HG03460 (cell line): Measurements from ENCODE around the gene UBASH3B.

Experiments used
- ATAC-seq: cut with Tn5 transposase; IDR thresholded peaks from one replicate; pipeline ENCODE4 v1.9.1; 2021; ENCODE audit not compliant: unreplicated experiment

Gene UBASH3B

GRCh38 chr11:122751292-122752070, 96.0 kb downstream of the UBASH3B start:
- ATAC-seq = no peak

GRCh38 chr11:122754028-122754427, 98.5 kb downstream of the UBASH3B start:
- no peak for ATAC-seq

DNA sequence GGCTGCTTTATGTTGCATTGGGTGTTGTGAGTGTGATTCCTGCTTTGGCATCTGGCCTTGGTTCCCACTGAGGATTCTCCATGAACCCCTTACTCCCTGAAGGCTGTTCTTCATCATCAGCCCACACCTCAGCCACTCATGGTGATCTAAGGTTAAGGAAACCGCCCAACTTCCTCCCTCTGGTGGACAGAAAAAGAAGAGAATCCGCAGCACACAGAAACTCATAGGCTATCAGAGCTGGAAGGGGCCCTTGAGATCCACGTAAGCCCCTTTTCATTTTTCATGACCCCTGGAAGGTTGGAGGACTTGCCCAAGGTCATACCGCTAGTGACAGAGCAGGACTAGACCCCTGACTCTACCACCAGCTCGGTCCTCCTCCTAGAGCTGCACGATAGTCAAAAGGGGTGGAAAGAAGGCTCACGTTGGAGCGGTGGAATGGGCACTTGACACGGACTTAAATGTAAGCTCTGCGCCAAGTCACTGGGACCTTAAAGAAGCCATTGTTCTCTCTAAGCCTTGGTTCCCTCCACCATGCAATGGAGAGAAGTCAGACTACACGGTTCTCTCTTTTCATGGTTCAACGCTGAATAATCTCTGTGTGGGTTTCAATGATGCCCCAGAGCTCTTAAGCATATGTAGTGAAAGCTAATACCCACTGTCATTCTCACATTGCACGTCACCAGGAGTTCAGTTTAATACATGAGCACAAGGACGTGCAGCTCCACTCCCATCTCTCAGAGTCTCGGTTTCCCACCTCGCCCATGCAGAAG, 99.2 kb downstream of the UBASH3B start:
- ATAC-seq = peak; percentile 63

DNA sequence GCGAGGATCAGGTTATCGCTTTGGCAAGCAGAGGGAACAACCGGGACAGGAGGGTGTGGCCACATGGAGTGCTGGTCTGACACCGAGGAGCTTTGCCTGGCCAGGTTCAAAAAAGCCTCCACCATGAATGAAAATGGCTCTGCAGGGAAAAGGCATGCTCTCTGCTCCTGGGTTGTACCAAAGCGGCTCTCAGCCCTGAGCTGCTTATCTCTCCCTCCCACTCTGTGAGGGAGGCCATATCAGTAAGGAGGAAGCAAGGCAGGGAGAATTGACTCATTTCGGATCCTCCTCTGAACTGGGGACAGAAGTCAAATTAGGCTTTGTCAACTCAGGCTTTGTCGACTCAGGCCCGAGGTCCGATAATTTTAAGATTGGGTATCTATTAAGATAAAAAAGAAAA, 99.9 kb downstream of the UBASH3B start:
- no peak for ATAC-seq

DNA sequence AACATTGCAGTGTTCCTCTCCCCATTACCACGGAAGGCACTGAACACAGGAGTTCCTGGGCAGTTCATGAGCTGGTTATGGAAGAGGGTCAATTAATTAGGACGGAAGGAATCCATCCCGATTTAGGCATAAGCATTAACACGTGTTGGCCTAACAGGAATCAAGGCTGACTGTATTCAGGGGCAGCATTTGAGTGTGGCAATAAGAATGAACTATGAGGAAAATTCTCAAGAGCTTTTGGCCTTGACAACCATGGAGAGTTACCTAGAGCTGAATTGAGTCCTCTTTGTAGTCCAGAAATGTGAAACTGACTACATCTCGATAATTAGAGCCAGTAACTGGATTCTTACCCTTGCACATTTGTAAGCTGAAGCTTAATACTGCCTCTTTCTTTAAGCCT, 100.4 kb downstream of the UBASH3B start:
- no peak for ATAC-seq

GRCh38 chr11:122756417-122756816, 100.9 kb downstream of the UBASH3B start:
- peak; percentile 62 for ATAC-seq

DNA sequence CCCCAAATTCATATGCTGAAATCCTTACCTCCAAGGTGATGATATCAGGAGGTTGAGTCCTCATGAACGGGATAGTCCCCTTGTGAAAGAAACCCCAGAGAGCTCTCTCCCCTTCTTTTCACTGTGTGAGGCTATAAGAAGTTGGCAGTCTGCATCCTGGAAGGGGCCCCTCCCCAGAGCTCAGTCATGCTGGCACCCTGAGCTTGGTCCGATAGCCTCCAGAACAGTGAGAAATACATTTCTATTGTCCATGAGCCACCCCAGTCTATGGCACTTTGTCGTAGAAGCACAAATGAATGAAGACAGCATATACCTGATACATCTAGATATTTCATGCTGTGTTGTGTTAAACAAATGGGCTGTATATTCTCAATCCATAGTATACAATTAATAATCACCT, 101.7 kb downstream of the UBASH3B start:
- no peak for ATAC-seq

DNA sequence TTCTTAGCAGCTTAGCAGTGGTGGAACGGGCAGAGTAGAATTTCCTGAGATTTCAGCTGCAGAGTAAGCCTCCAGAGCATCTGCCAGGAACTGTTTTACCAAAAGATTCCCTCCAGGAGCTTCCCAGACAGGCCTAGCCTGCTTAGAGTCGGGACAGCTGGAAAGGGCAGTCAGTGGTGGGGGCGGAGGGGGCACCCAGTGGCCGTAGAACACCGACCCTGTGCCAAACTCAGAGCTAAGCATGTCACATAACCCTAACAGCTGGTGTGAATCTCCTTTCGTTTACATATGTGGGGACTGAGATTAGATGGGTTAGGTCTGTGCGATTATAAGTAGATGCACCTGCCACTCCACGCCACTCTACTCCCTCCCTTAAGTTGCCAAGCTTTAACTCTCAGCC, 102.8 kb downstream of the UBASH3B start:
- no peak for ATAC-seq

DNA sequence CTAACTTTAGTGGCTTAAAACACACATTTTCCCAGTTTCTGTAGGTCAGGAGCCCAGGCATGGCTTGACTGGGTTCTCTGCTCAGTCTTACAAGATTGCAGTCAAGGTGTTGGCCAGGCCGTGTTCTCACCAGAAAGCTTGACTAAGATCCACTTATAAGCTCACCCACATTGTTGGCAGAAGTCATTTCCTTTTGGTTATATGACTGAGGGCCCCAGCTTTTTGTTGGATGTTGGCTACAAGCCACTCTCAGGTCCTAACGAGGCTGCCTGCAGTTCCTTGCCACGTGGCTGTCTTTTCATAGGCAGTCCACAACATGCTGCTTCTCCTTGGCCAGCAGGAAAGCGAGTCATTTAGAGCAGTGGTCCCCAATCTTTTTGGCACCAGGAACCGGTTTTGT, 103.5 kb downstream of the UBASH3B start:
- no peak for ATAC-seq

DNA sequence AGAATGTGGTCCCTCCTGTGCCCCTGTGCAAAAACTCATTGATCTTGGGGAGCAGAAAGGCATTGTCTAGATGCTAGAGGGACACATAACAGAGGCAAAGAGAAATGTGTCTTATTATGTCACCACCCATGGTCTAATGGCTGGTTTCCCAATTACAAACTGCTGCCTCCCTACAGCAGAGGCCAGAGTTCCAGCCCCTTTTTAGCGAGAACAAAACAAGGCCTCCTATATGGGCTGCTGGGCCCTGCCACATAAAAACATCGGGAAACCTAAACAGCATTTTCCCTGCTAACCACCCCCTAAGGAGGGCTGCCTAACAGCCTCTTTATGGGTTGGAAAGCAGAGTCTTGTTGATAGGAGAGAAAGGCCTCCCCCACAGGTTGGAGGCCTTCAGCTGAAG, 107.6 kb downstream of the UBASH3B start:
- no peak for ATAC-seq

GRCh38 chr11:122764371-122765090, 109.0 kb downstream of the UBASH3B start:
- ATAC-seq = no peak

- ATAC-seq = no peak
Measured at GRCh38 chr11:122765487-122766131, 110.1 kb downstream of the UBASH3B start.

- ATAC-seq = no peak
Measured at GRCh38 chr11:122769126-122769780, 113.7 kb downstream of the UBASH3B start.

DNA sequence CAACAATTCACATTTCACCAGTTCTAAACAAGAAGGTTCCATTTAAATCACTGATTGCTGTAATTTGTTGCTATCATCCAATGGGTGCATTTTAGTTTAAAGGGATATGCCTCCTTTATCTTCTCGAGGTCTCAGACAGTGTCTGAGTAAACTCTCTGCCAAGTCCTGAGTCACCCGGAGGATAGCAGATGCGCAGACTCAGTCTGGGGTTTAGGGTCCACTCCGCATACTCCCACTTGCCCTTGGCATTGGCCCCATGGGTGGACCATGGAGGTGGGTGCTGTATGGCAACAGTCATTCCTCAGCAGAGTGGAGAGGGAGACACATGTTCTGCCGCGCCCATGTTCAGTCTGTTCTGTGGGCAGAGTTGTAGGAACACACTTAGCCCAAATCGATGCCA, 117.4 kb downstream of the UBASH3B start:
- no peak for ATAC-seq

DNA sequence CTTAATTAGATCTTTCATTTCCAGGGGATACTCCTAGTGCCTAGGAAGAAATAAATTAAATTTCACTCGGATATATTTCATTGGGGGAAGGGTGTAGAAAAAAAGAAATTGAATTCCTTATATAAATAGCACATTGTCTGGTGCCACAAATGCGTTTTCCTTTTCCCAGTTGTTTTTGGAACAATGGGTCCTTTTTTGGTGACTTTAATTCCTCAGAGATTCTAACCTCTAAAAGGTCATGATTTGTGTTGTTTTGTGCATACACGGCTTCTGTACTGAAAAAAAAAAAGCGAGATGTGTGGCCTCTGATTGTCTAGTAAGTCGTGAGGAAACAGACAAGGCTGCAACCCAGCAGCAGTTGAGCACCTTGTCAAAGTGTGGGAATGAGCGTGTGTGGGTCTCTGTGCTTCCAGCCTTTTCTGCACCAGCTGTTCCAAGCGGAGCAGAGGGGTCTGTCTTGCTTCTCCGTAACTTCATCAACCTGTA, 118.3 kb downstream of the UBASH3B start:
- no peak for ATAC-seq

DNA sequence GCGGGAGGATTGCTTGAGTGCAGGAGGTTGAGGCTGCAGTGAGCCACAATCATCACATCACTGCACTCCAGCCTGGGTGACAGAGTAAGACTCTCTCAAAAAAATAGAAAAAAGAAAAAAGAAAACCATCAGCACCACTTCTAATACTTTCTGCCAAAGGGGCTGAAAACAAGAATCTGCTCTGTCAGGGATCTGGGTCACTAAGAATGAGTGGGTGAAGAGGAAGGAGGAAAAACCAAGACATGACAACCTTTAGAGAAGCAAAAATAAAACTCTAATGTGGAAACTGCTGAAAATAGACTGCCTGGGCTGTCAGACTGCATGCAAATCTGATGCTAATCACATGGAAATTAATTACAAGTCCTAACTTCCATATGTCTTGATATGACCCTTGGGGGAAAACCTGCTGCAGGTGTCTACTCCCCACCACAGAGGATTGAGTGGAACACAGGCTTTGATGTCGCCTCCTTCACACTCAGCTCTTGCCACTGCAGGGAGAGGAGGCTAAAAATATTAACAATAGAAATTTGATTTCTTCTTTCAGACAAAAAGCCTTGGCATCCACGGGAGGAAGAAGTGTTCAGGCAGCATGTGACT, 120.3 kb downstream of the UBASH3B start:
- no peak for ATAC-seq

GRCh38 chr11:122776546-122776945, 121.0 kb downstream of the UBASH3B start:
- no peak for ATAC-seq

- no peak for ATAC-seq
Measured at GRCh38 chr11:122777343-122777742, 121.8 kb downstream of the UBASH3B start.

DNA sequence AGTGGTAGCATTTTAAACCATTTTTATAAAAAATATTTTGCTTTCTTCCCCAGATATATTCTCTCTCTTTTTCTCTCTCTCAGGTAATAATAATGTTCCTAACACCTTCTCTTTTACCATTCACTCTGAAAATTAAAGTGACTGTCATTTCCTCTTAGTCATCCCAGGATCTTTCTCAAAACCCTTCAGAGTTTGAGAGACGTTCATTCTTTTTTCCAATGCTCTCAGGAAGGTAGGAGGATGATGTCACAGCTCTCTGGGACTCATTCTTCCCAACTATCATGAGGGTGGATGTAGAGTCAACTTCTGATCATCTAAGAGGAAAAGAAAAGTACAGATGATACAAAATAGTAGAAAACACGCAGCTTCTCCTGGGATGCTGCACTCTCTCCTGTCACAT, 122.6 kb downstream of the UBASH3B start:
- no peak for ATAC-seq

DNA sequence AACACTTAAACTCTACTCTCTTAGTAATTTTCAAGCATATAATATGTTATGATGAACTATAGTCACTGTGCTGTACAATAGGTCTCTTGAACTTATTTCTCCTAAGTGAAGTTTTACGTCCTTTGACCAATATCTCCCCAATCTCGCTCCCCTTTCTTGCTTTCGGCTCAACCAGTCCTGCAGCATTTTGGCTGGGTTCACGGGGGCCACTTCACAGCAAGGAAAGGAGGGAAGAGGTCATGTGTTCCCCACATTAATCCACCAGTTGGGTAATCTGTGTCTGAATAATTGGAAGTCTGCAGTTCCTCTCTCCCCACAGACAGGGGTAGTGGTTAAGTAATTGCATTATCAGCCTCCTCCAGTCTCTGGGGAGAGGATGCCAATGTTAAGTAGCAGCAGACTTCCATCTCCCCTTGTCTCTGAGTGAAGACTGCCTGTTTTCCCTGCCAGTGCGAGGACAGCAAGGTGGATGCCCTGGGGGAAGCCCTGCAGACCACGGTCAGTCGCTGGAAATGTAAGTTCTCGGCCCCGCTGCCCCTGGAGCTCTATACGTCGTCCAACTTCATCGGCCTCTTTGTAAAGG, 123.6 kb downstream of the UBASH3B start:
- ATAC-seq = no peak
